NCI-H2171 (cell line): ENCODE measurements around the gene KCNC1.

ENCODE experiments used
- DNase-seq: peaks from one replicate; lab custom pipeline; 2025; lab: John Stamatoyannopoulos, UW

KCNC1 gene

DNA sequence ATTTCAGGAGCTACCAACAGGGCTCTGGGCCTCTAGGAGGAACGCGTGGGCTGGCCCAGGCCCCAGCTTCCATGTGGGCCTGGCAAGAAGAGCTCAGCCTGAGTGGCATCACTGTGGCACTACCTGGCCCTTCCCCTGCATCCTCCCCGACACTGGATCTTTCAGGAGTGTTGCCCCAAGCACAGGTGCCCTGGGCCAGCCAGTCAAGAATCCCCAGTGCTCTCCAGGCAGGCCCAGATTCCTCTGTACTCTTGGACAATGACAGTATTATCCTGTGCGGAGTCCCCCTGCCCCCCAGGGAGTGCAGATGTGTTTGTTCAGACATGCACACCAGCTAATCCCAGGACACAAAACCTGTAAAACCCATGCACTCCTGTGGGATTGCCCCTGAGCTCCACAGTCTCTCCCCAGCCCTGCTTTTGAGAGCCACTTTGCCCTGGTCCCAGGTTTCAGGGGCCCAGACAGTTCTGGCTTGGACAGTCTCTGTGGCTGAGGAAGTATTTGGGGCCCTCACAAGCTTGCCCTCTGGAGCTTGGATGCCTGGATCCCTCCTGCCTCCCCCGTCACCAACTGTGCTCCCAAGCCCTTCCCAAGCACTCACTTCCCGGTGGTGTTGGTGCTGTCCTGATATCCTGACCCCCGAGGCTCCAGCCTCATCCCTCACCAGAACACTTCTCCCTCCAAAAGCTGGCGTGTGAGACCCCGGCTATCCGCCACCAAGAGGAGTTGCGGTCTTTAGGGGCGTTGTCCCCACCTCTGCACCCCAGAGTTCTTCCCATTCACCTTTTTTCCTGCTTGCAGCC lies 39.9 kb downstream of the KCNC1 start:
- DNase-seq: no peak

DNA sequence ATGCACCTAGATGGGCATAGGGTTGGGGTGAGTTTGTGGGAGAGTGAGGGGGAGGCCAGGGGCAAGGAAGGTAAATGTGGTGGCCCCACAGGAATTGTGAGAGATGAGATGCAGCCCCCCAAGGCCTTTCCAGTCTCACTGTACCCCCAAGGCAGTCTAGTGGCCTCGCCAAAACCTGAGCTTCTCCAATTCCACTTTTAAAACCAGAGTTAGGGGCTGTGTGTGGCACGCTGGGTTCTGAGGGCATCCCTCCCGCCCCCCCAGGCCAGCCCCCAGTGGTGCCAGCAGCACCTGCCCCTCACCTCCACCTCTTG lies 40.4 kb downstream of the KCNC1 start:
- no peak for DNase-seq

GRCh38 chr11:17775507-17776211 lies 41.1 kb downstream of the KCNC1 start:
- no peak for DNase-seq

DNA sequence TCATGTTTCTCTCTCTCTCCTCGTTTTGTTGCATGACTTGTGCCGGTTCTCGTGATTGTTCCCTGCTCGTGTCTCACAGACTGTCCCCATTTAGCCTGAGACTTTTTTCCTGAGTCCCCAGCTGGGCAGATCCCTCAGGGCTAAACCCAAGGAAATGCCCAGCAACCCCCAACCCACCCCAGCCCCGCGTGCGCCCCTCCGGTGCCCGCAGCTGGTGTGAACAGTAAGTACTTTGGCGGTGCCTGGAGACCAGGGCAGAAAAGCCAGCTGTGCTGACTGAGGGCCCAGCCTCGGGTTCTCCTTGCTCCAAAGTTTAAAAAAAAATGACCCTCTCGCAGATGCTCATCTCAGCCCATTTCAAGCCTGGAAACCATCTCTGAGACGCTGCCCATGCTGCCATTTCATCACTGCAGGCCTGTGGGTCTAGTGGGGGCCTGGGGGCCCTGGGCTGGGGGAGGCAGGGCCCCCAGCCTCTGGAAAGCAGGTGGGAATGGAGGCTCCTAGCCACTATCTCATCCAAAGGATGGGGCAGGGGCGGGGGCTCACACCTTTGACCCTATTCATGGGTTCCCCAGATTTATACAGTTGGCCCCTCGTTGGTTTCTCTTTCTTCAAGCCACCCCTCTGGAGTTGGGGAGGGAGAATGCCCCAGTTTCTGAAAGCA lies 41.8 kb downstream of the KCNC1 start:
- no peak for DNase-seq

DNA sequence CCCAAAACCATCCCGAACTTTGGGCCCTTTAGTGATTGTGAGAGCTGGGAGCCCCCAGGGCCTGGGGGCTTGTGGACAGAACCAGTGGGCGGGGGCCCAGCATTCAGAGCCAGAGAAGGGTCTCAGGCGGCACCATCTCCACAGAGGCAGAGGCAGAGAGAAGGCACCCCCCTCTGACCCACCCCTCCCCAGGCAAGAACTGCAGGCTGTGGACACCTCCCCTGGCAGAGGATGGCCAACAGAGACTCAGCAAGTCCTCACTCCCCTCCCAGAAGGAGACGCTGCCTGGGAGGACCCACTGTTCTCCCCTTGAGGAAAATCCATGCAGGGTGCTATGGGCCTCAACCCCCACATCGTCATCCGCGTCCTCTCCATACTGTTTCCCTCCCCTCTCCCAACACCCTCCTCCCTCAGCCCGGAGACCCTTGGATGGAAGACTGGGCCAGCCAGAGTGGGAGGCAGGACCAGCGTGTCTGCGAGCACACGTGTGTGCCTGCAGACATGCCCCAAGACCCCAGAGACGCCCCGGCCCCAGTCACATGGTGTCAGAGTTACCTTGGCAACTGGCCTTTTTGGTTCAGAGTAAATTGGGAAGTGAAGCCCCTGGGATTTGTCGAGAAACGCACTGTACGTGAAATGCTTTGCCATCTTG lies 42.6 kb downstream of the KCNC1 start:
- no peak for DNase-seq

GRCh38 chr11:17777738-17778091 lies 43.1 kb downstream of the KCNC1 start:
- DNase-seq: no peak

DNA sequence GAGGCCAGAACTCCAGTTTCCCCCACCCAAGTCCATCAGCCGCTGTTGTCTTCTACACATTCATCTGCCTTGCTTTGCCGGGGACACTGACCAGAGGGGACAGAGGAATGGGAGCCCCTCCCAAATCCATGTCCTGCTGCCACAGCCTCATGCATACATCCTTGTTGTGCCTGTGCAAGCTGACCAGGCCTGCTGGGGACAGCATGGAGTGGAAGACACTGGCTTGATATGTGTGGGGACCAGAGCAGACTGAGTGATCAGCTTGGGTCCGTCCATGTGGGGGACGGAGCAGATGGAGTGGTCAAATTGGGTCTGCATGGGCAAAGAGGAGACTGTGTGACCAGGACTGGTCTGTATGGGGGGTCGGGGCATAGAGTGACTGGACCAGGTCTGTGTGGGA lies 43.8 kb downstream of the KCNC1 start:
- DNase-seq: no peak

GRCh38 chr11:17778956-17779860 lies 44.6 kb downstream of the KCNC1 start:
- no peak for DNase-seq

DNA sequence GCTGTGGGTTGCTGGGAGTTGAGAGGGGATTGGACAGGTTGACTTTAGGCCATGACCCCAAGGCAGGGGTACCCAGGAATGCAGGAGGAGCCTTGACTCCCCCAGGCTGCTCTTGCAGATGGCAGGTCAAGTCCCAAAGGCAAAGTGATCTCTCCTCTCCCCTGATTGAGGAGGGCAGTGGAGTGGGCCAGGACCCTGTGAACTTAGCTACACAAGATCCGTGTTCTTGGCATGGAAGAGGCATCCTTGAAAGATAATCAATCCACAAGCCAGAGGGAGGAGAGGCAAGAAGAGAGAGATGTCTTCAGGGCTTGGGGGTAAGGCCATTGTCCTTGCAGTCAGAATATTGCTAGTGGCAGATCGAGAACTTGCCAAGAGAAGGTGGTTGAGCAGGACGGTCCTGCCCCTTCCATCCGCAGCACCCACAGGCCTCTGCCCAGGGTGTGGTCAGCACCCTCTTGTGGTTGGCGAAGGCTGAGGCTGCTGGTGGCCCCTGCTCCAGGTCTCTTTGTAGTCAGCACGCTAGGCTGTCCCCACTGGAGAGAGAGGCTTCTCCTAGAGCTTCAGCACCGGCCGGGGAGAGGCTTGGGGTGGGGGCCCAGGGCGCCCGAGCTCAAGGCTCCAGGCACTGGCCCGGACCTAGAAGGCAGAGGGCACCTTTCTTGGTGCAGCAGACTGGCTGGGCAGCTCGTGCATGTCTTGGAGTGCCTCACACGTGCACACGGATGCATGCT lies 45.4 kb downstream of the KCNC1 start:
- no peak for DNase-seq

GRCh38 chr11:17780668-17781067 lies 46.1 kb downstream of the KCNC1 start:
- no peak for DNase-seq

- no peak for DNase-seq
These were observed 46.6 kb downstream of the KCNC1 start for GRCh38 chr11:17781221-17781620.

- no peak for DNase-seq
These were observed 47.0 kb downstream of the KCNC1 start for GRCh38 chr11:17781626-17782025.

DNA sequence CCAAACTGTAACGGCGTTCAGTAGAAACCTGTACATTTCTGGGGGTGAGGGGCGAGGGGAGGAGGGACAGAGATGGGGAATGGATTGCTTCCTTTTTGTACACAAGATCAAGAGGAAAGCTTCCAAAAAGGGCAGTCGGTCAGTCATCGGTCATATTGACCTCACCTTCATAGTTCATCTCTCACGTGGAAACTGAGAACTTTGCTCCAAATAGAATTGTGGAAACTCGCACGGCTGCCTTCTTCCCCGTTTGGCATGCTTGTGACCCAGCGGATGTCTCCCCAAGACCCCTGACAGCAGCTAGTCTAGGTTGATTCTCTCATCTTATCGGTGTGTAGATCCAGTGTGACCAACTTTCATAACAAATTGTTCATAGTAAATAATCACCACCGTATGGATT lies 47.6 kb downstream of the KCNC1 start:
- no peak for DNase-seq

DNA sequence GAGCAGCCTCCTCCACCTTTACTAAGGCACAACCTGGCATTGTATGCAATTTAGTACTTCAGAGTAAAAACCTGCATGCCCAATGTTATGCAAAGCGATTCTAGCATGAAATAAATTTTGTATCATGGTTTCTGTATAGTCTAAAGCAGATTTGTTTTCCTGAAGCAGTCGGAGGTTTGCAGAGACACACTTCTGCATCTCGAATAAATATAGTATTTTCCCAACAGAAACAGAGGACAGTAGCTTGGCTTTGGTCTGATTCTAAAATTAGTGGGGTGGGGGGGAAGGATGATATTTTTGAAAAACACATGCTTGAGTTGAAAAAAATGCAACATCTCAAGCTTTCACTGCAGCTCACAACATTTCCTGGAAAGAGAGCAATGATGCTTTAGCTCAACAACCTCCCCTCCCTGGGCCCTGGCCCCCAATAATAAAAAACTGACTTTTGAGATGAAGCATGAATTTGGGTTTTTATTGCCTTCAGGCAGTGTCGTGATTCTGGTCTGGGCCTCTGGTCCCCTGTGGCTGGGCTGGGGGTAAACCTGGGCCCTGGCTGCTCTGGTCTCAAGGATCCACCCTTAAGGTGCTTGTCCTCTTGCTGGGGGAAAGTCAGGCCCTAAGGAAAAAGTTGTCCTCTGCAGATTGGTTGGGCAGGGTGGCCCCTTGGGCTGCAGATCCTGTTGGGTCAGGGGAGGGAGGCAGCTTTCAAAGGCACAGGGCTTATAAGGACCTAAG lies 48.2 kb downstream of the KCNC1 start:
- no peak for DNase-seq

DNA sequence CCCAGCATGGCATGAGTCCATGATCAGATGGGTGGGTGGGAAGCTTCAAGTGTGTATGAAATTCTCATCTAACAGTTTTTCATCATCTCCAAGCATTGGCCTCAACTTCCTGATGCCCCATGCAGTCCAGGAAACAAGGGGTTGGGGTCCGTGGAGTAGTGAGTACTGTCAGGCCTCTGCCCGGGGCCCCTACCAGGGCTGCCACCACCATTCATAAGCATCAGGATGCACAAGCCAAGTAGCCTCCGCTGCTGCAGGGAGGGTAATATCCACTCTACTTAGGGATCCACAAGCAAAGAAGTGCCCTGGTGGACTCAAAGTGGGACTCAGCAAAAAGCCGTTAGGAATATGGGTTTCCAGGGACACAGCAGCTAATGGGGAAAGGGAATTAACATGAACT lies 49.3 kb downstream of the KCNC1 start:
- no peak for DNase-seq

- no peak for DNase-seq
These were observed 52.4 kb downstream of the KCNC1 start for GRCh38 chr11:17786824-17787525.

GRCh38 chr11:17788084-17788483 lies 53.5 kb downstream of the KCNC1 start:
- no peak for DNase-seq

DNA sequence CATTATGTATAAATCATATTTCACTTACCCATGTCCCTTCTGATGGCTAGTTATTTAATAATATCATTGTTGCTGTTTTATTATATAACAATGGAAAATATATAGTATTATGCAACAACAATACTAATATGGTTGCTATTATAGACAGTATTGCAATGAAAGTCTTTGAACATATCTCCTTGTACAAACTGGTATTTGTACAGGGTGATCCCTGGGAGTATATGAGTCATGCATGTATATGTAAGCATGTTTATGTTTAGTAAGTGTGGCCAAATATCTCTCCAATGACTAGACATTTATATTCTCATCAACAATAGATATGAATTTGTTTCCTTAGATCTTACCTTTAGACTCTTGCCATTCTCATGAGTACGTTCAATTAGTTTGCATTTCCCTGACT lies 55.9 kb downstream of the KCNC1 start:
- DNase-seq: no peak

DNA sequence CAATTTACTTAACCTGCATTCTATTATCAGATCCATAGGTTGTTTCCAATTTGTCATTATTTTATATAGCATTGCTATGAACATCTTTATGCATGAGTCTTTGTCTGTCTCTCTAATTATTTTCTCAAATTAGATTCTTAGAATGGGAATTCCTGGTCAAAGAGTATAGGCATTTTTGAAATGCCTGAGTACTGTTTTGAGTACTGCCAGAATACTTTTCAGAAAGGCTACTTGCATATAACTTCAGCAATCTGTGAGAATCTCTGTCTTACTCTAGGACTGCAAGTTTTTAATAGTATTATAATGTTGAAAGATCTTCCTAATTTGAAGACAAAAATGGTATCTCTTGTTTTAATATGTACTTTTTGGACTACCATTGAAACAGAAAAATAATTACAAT lies 56.6 kb downstream of the KCNC1 start:
- DNase-seq: no peak

DNA sequence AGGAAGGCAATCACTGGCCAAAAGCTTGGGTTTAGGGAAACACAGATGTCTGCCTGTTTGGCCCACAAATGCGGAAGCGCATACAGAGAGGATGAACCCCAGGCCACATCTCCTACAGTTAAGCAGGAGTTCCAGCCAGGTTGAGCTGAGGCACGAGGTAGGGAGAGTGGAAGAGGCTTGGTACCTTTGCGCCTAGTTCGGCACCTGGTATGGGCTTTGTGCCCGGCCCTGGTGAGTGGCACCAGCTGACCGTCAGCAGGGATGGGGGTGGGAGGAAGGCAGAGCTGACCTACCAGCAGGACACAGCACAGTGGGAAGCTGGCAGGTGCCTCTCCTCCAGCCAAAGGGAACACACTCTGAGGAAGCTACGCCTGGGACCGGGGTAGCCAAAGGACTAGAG lies 57.6 kb downstream of the KCNC1 start:
- DNase-seq: no peak
